KMS-11 (cell line): ENCODE data around the gene BCL2L12.

Source experiments
- H2AFZ ChIP-seq: fragments of 200-600 bp; sonication (generic); 2 replicates; pipeline ENCODE4 v1.6.1; 2016; ENCODE audit warnings: antibody characterized with exemption, mixed run types, low read depth
- H3K27ac ChIP-seq: fragments of 200-600 bp; sonication (generic); 2 replicates; pipeline ENCODE4 v1.6.1; 2016; ENCODE audit warnings: mild to moderate bottlenecking, mixed run types
- H3K27me3 ChIP-seq: fragments of 200-600 bp; sonication (generic); 2 replicates; pipeline ENCODE4 v1.6.1; 2017; ENCODE audit warnings: mild to moderate bottlenecking, low read depth, mixed run types, moderate library complexity; ENCODE audit not compliant: insufficient read depth
- H3K36me3 ChIP-seq: fragments of 200-600 bp; sonication (generic); 2 replicates; pipeline ENCODE4 v1.6.1; 2017; ENCODE audit warnings: mild to moderate bottlenecking, mixed run types; ENCODE audit not compliant: insufficient read depth
- H3K4me1 ChIP-seq: fragments of 200-600 bp; sonication (generic); 2 replicates; pipeline ENCODE4 v1.6.1; 2016; ENCODE audit warnings: mild to moderate bottlenecking, low read depth, mixed run types; ENCODE audit not compliant: poor library complexity, severe bottlenecking
- H3K4me2 ChIP-seq: fragments of 200-600 bp; sonication (generic); 2 replicates; pipeline ENCODE4 v1.7.0; 2016; ENCODE audit warnings: mild to moderate bottlenecking, mixed run types
- H3K4me3 ChIP-seq: fragments of 200-600 bp; sonication (generic); IDR thresholded peaks from 2 replicates; pipeline ENCODE4 v1.6.1; 2017; ENCODE audit warnings: low read depth, low read length, mixed read lengths; ENCODE audit not compliant: insufficient read depth
- H3K79me2 ChIP-seq: fragments of 200-600 bp; sonication (generic); 2 replicates; pipeline ENCODE4 v1.6.1; 2016; ENCODE audit warnings: low read depth, mixed run types; ENCODE audit not compliant: insufficient read depth
- H3K9ac ChIP-seq: fragments of 200-600 bp; sonication (generic); 2 replicates; pipeline ENCODE4 v1.6.1; 2016; ENCODE audit warnings: mild to moderate bottlenecking, mixed run types
- H4K20me1 ChIP-seq: fragments of 200-600 bp; sonication (generic); 2 replicates; pipeline ENCODE4 v1.6.1; 2016; ENCODE audit warnings: mild to moderate bottlenecking, mixed run types; ENCODE audit not compliant: insufficient read depth
- TF ChIP-seq, protein P1 (sequence below): fragments of 200-600 bp; sonication (generic); conservative IDR thresholded peaks from 2 replicates; pipeline ENCODE4 v1.6.1; 2017; ENCODE audit warnings: low read depth, mild to moderate bottlenecking, antibody characterized with exemption, low read length, moderate library complexity, mixed read lengths

Gene BCL2L12

DNA sequence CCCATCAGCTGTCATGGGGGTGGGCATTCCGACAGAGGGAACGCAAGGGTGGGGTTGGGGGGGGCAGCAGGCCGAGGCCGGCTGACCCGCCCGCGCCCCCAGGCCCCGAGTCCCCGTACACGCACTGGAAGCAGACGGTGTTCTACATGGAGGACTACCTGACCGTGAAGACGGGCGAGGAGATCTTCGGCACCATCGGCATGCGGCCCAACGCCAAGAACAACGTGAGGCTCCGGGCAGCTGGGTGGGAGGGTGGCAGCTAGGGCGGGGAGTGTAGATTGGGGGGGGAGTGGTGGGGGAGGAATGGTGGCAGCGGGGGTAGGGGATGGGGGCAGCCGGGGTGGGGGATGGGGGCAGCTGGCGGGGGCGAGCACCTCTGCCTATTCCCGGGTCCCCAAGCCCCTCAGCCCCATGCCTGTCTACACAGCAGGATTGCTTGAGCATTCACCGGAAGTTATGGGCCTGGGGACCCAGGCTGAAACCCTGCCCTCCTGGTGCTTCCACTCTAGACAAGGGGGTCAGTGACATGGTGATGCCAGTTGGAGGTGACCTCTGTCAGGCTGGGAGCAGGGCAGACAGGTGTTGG, 20.9 kb downstream of the BCL2L12 start:
- Histone ChIP-seq H4K20me1 (no peaks in the 10 kb centered on the region), H3K27me3 (no peaks in the 10 kb centered on the region), H3K4me3 (no peak overlapping the region), H3K9ac (no peak overlapping the region), H3K4me1 (peaks cover 4% of the 10 kb centered on the region), H3K79me2 (peaks cover 16% of the 10 kb centered on the region; the same call in 1 of the 2 replicates), H3K4me2 (no peak overlapping the region), H3K27ac (no peak overlapping the region), H3K36me3 (peaks cover 9% of the 10 kb centered on the region; the same call in 1 of the 2 replicates), H2AFZ (no peak overlapping the region)
- TF ChIP-seq, protein P1, sequence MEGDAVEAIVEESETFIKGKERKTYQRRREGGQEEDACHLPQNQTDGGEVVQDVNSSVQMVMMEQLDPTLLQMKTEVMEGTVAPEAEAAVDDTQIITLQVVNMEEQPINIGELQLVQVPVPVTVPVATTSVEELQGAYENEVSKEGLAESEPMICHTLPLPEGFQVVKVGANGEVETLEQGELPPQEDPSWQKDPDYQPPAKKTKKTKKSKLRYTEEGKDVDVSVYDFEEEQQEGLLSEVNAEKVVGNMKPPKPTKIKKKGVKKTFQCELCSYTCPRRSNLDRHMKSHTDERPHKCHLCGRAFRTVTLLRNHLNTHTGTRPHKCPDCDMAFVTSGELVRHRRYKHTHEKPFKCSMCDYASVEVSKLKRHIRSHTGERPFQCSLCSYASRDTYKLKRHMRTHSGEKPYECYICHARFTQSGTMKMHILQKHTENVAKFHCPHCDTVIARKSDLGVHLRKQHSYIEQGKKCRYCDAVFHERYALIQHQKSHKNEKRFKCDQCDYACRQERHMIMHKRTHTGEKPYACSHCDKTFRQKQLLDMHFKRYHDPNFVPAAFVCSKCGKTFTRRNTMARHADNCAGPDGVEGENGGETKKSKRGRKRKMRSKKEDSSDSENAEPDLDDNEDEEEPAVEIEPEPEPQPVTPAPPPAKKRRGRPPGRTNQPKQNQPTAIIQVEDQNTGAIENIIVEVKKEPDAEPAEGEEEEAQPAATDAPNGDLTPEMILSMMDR, result no peak

DNA sequence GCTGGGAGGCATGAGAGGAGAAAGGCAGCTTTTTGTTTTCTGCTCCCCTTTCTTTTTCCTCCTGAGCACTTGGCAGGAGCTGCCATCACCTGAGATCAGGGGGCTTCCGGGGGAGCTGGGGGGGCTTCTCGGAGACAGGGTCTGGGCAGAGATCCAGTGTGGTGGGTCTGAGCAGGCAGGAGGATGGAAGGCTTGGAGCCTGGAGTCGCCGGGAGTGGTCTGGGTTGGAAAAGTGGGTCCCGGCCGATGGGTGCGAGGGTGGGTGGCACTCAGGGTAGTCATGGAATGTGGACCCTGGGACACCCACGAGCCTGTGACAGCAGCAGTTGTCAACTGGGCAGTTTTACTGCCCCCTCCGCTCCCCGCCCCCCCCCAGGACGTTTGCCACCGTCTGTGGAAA, 21.4 kb downstream of the BCL2L12 start:
- H3K4me3 ChIP-seq, result no peak overlapping the region
- no peaks in the 10 kb centered on the region for H3K27me3 ChIP-seq
- H3K79me2 ChIP-seq, result peaks cover 11% of the 10 kb centered on the region; the same call in 1 of the 2 replicates
- H3K9ac ChIP-seq, result no peak overlapping the region
- peaks cover 4% of the 10 kb centered on the region for H3K4me1 ChIP-seq
- H3K36me3 ChIP-seq, result peaks cover 5% of the 10 kb centered on the region; the same call in 1 of the 2 replicates
- no peaks in the 10 kb centered on the region for H4K20me1 ChIP-seq
- H2AFZ ChIP-seq, result no peak overlapping the region
- TF ChIP-seq, protein P1, result no peak
- H3K4me2 ChIP-seq, result no peak overlapping the region
- no peak overlapping the region for H3K27ac ChIP-seq

DNA sequence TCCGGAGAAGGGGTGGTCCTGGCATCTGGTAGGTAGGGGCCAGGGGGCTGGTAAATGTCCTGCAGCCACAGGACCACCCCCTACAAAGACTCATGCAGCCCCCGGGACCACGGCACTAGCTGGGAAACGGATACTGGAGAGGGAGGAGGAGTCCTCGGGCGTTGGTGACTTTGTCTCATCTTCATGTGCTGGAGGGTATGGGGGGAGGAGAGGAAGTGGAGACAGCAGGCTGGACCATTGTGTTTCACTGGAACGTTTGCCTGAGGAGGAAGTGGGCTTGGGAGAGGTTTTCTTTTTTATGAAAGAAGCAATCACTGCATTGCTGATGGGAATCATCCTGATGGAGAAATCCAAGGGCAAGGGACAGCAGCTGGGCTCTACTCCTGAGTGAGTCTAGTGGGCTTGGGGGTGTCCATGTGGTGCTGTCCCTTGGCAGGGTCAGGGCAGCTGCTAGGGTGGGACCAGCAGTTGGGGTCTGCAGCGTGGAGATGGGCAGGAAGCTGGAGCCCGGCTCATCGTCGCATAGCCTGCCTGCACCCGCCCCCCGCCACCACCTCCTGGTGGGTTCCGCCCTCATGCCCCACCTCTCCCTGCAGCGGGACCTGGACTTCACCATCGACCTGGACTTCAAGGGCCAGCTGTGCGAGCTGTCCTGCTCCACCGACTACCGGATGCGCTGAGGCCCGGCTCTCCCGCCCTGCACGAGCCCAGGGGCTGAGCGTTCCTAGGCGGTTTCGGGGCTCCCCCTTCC, 22.0 kb downstream of the BCL2L12 start:
- Histone ChIP-seq H3K4me3 (no peak overlapping the region), H3K36me3 (no peaks in the 10 kb centered on the region; the same call in 1 of the 2 replicates), H2AFZ (no peak overlapping the region), H3K27ac (no peak overlapping the region), H3K4me1 (no peaks in the 10 kb centered on the region), H4K20me1 (no peaks in the 10 kb centered on the region), H3K4me2 (no peak overlapping the region), H3K9ac (no peak overlapping the region), H3K27me3 (no peaks in the 10 kb centered on the region), H3K79me2 (peaks cover 5% of the 10 kb centered on the region; the same call in 1 of the 2 replicates)
- TF ChIP-seq, protein P1, result no peak

DNA sequence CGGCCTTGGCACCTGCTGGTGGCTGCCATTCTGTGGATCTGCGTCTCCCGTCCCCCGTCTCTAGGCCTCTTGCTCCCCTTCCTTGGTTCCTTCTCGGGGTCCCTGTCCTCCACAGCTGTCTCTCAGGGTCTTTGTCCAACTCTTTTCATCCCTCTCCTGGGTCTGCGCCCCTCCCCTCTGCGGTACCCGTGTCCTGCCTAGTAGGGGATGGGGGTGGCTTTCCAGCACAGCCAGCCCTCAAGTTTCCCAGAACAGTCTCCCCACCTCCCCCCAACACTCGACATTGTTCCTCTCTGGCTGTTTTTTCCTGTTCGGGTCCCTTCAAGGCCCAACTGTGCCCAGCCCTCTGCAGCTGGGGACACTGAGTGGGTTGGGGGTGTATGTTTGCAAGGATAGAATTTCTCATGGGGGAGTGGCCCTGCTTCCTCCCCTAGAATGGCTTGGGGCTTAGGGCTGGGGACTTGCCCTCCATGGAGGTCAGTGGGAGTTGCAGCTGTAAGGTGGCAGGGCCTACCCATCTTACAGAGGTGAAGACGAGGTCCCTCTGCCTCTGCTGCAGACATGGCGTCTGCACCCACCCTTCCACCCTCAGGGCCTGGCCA, 22.9 kb downstream of the BCL2L12 start:
- Histone ChIP-seq H4K20me1 (no peaks in the 10 kb centered on the region), H2AFZ (no peak overlapping the region), H3K4me3 (no peak overlapping the region), H3K4me2 (no peak overlapping the region), H3K36me3 (no peaks in the 10 kb centered on the region; the same call in 1 of the 2 replicates), H3K27ac (no peak overlapping the region), H3K9ac (no peak overlapping the region), H3K79me2 (no peaks in the 10 kb centered on the region), H3K4me1 (no peaks in the 10 kb centered on the region), H3K27me3 (no peaks in the 10 kb centered on the region)
- TF ChIP-seq, protein P1, result no peak
